ENCODE measurements around the gene FGG.

FGG gene

DNA sequence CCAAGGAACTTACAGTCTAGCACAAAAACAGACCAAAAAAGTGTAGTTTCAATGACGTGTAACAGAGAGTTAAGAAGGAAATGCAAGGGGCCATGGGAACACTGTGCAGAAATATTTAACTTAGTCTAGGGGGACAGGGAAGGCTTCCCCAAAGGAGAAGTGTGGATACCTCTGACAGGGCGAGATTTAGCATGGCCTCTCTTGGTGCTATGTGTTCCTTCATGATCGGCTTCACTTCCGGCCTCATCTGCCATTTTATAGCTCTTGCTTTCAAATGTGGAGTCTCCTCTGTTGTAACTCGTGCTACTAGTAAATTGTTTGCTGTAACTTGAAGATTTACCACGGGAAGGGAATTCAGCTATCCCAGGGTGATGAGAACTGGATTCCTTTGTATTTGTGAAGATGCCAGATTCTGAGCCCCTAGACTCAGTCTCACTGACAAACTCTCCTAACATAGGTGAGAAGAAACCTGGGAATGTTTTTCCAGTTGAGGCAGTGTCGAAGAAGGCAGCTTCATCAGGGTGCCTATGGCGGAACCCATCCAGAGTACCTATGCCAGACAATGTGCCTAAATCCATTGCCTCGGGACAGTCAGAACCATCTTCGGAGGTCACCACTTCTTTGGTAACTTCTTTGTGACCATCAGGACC, 27.0 kb downstream of the FGG start:
- no peak for DNase-seq (ENCODE audit: low spot score)

DNA sequence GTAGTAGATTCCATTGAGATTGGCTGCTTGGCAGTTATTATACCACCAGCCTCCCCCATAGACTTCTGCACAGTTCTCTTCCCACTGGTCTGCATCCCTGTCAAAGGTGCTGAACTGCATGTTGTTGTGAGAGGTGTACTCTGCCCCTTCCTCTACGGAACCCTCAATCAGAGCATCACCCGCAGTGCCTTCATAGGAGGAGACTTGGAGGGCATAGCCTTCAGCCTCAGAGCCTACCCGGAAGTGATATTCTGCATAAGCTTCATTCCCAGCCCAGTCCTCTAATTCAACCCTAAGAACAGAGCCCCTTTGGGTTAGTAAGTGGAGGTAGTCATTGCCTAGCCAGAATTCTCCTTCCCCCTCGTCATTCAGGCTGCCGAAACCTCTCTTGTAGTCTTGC, 28.2 kb downstream of the FGG start:
- no peak for DNase-seq (ENCODE audit: low spot score)

- DNase-seq (ENCODE audit: low spot score): no peak
These were observed 28.8 kb downstream of the FGG start for GRCh38 chr4:154583677-154584076.

DNA sequence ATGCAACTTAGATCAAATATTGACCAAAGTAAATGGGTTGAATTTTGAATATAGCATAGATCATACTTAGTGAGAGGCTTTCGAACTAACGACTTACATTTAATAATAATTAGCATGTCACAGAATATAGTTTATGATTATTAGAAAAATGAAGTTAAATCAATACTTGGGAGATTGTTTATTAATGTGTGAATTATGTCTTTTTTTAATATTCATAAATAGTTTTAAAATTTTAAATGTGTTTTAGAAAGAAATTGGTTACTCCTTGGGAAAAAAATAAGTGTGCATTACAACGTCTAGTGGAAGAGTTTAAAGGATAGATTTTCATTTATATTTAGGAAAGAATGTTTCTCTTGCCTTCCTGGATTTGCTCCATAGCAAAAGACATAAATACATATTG, 29.2 kb downstream of the FGG start:
- DNase-seq (ENCODE audit: low spot score): no peak

DNA sequence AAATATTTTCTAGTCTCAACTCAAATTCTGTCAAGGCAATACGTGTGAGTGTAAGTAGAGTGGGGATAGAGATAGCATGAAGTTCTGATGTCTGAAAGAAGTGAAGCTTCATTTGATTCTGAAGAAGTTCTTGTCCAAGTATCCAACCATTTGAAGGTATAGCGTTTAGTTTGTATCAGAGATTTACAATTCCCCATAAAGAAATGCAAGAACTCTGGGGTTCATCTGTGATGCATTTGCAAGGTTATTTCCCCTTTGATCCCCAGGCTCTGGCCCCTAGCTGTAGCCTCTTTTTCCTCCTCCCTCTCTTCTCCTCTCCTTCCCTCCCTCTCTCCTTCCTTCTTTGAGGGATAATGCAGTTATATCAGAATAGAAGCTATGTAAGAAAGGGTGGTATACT, 29.7 kb downstream of the FGG start:
- no peak for DNase-seq (ENCODE audit: low spot score)

GRCh38 chr4:154579927-154580326, 32.5 kb downstream of the FGG start:
- no peak for DNase-seq (ENCODE audit: low spot score)

GRCh38 chr4:154578919-154579318, 33.5 kb downstream of the FGG start:
- no peak for DNase-seq (ENCODE audit: low spot score)

DNA sequence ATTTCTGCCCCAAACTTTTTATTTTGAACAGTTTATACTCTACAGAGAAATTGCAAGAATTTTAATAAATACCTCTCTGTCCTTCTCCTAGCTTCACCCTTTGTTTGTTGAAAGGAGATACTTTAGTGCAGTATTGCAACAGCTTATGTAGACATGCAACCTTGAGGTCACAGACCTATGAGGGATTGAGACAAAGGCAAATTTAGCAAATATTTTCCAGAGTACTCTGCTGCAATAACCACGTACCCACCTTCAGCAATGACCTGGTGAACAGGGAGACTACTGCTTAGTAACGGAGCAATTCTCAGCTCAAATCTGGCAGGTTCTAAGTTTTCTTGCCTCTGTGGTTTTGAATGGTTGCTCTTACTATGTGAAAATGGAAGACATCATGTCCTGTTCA, 35.1 kb downstream of the FGG start:
- no peak for DNase-seq (ENCODE audit: low spot score)

GRCh38 chr4:154574311-154574710, 38.1 kb downstream of the FGG start:
- DNase-seq (ENCODE audit: low spot score): no peak

GRCh38 chr4:154573190-154573870, 39.1 kb downstream of the FGG start:
- DNase-seq (ENCODE audit: low spot score): no peak

GRCh38 chr4:154569584-154569983, 42.9 kb downstream of the FGG start:
- no peak for DNase-seq (ENCODE audit: low spot score)

GRCh38 chr4:154569028-154569427, 43.4 kb downstream of the FGG start:
- no peak for DNase-seq (ENCODE audit: low spot score)

- DNase-seq (ENCODE audit: low spot score): no peak
These were observed 45.7 kb downstream of the FGG start for GRCh38 chr4:154566639-154567204.

GRCh38 chr4:154565704-154566103, 46.8 kb downstream of the FGG start:
- no peak for DNase-seq (ENCODE audit: low spot score)

DNA sequence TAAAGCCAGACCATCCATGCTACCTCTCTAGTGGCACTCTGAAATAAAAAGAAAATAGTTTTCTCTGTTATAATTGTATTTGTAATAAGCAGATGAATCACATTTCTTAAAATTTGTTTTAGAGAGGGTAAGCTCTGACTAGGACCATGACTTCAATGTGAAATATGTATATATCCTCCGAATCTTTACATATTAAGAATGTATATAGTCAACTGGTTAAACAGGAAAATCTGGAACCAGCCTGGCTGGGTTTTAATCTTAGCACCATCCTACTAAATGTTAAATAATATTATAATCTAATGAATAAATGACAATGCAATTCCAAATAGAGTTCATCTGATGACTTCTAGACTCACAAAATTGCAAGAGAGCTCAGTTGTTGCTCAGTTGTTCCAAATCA, 48.1 kb downstream of the FGG start:
- no peak for DNase-seq (ENCODE audit: low spot score)

DNA sequence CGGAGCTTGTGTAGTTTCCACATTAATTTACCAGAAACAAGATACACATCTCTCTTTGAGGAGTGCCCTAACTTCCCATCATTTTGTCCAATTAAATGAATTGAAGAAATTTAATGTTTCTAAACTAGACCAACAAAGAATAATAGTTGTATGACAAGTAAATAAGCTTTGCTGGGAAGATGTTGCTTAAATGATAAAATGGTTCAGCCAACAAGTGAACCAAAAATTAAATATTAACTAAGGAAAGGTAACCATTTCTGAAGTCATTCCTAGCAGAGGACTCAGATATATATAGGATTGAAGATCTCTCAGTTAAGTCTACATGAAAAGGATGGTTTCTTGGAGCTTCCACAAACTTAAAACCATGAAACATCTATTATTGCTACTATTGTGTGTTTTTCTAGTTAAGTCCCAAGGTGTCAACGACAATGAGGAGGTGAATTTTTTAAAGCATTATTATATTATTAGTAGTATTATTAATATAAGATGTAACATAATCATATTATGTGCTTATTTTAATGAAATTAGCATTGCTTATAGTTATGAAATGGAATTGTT, 49.7 kb downstream of the FGG start, which contains the start of gene FGB:
Gene FGB (plus strand): TSS at position 315 of the 558 bp plus-strand sequence. CDS start 8 bp downstream, at position 323.
- no peak for DNase-seq (ENCODE audit: low spot score)

DNA sequence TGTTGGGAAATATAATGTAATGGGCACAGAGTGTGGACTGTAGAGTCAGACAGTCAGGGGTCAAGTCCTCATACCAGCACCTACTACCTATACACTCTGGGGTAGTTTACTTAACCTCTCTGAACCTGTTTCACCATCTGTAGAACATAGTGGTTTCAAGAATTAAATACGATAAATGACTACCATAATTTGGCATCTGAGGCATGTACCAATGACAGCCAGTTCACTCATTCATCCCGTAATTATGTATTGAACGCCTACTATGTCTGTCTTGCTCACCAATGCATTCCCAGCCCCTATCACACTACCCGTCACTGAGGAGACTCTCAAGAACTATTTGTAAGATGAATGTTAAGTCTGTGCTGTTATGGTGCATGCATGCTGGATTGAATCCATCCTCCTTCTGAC, 51.6 kb downstream of the FGG start:
- peak; percentile 53 for DNase-seq (ENCODE audit: low spot score)

DNA sequence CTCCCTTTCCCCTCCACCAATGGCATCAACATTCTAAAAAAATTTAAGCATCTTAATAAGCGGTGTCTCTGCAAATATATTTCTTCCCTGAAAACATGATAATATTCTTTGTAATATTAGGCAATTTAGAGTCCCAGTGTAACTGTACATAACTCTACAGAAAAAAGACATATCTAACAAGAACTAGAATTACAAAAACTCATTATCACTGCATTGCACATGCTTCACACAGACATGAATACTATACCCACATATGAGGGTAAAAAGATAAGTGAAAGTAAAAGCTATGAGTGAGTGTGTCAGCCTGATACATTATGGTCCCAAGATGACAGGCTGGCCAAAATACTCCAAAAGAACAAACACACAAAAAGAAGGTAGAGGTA, 52.0 kb downstream of the FGG start:
- no peak for DNase-seq (ENCODE audit: low spot score)

GRCh38 chr4:154559494-154560418, 52.7 kb downstream of the FGG start:
- DNase-seq (ENCODE audit: low spot score): peak; percentile 85

- DNase-seq (ENCODE audit: low spot score): no peak
These were observed 53.3 kb downstream of the FGG start for GRCh38 chr4:154559141-154559493.

Measured in COLO829 (cell line).